Activated CD8-positive, alpha-beta memory T cell treated with anti-CD3 and anti-CD28 coated beads, Interleukin-2, amount 50 U/mL, for 4 hours (primary cell): ENCODE data around the gene TMEM248.
"Not testable (repeated sequence)": the region's sequence is repeated elsewhere in the genome, so short reads cannot be mapped to it uniquely, and the experiment has no call there.

Experiments
- DNase-seq: peaks from one replicate; pipeline ENCODE4 v3.0.0-alpha.2; 2020

The TMEM248 gene

DNA sequence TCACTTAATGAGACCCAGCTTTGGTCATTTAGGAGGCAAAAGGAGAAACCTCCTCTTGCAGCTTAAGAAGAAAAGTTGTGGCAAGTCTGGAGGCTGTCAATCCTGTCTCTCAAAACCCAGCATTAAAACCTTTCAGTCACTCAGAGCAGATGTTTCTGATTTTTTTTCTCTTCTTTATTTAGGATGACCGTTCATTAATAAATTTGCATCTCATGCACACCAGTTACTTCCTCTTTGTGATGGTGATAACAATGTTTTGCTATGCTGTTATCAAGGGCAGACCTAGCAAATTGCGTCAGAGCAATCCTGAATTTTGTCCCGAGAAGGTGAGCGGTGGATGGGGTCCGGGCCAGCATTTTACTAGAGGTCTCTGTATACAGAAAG, 32.0 kb downstream of the TMEM248 start:
- no peak for DNase-seq

DNA sequence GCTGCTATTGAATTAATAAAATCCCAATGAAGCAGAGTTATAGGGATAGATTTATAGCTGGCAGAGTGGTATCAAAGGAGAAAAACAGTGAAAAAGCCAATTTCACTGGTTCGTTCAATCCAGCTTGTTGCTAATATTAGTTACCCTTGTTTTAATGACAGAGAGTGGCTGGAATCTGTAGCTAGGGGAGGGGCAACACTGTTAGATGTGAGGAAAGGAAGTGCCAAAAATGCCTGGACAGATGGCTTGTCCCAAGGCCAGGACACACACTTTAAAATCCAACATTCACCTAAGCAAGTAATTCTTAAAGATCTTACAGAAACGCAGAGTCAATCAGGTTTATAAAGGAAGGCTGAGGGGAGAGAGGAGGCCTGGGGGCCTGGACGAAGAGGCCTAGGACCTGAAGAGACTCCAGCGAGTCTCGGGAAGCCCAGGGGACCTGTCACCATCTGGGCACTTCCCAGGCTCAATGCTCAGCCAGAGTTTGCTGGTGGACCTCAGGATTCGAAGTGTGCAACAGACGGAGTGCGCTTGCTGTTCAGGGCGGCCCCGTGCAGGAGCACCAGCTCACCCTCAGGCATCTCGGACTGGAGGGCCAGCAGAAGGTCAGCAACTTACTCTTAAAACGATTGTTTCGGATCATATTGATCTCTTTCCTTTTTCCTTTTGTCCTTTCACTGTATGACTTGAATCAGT, 36.7 kb downstream of the TMEM248 start:
- no peak for DNase-seq

DNA sequence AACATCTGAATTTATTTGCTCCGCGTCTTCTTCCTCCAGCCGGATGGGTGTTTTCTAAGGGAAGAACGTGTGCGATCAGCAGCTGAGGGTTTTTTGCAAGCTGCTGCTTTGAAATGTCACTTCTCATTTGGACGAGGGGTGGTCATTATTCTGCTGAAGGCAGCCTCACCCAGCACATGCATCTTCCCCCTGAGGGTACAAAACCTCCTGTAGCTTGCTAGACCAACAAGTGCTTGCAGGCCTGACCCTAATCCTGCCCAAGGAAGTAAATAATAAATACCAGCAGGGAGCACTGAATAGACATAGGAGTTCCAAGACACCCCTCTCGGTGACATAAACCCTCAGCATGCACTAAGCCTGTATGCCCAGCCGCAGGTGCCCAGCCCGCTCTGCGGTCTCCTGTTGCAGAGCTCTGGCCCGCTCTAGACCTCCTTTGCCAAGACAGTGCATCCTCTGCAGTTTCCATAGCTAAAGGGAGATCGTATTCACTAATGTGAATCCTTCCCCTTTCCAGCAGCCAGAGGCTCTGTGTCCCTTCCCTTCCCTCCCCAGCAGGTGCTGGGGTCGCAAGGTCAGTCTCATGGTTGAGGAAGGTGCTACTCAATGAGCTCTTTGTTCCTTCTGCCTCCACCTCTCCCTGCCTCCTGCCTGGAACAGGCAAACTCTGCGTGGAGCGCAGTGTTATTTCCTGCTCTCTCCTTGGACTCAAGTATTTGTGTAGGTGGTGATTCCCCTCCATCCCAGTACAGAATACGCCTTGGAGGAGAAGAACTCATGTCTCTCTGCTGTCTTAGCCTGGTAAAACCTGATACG, 37.7 kb downstream of the TMEM248 start:
- DNase-seq: no peak

- no peak for DNase-seq
Measured at GRCh38 chr7:66960192-66960591, 39.2 kb downstream of the TMEM248 start.

DNA sequence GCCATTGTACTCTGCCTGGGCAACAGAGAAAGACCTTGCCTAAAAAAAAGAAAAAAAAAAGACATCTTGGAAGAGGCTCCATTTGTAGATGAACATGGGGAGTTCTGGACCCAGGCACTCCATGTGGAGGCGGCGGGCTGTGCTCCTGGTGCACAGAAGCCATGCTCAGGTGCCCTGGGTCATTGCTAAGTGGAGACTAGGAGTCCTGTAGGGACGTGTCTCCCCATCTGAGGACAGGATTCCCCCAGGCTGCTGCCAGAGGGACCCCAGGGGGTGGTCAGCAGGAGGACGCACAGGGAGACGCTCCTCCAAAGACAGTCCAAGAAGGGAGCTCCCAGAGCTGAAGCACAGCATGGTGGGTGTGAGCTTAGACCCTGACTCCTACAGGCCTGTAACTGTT, 40.1 kb downstream of the TMEM248 start:
- DNase-seq: no peak

DNA sequence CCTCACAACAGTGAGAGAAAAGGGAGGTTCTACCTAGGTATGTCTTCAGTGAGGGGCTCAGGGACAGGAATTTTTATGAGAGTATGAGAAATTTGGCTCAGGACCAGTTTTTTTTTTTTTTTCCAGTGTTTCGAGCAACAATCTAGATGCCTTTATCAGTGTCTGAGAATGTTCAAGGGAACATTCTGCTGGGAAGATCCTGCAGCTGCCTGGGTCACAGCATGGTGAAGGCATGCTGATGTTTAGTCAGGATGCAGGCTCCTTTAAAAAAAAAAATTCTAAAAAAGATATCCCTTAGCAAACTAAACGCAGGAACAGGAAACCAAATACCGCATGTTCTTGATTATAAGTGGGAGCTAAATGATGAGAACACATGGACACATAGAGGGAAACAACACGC, 43.4 kb downstream of the TMEM248 start:
- no peak for DNase-seq

- no peak for DNase-seq
Measured at GRCh38 chr7:66967029-66967428, 46.0 kb downstream of the TMEM248 start.

DNA sequence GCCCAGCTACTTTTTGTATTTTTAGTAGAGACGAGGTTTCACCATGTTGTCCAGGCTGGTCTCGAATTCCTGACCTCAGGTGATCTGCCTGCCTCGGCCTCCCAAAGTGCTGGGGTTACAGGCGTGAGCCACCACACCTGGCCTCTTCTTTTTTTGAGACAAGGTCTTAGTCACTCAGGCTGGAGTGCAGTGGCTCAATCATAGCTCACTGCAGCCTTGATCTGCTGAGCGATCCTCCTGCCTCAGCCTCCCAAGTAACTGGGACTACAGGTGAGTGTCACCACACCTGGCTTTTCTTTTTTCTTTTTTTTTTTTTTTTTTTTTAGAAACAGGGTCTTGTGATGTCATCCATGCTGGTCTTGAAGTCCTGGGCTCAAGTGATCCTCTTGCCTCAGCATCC, 48.0 kb downstream of the TMEM248 start:
- DNase-seq: not testable (repeated sequence)

DNA sequence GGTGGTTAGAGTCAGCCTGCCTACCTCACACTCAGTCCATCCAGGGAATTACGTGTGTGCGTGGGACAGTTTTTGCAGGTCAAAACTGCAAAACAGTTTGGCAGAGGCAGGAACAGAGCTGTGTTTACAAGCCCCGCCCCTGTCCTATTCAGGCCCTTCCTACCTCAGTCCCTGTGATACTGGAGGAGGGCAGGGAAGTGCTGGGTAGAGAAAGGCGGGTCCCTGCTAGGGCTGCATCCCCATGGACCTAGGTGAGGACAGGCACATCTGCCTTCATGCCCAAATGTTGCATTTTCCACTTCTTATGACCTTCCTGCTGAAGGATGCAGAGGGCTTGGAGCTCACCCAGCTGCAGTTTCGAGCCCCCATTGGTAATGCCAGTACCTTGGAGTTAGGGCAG, 49.3 kb downstream of the TMEM248 start:
- DNase-seq: no peak

GRCh38 chr7:66974986-66975590, 54.1 kb downstream of the TMEM248 start:
- DNase-seq: no peak

DNA sequence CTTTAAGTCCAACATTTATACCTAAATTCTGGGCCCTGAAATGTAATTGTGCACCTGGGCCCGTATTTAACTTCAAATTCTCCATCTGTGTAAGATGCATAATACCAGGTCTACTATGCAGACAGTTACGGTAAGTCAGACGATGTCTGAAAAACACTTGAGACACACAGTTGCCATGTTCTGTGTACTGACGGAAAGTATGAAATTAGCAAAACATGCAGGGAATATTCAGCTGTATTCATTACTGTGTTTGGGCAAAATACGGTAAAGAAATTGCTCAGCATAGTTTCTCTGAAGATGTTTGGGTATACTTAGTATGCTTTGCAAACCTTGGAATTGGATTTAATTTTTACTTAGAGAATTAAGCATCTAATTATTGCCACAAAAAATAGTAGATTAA, 57.3 kb downstream of the TMEM248 start:
- not testable (repeated sequence) for DNase-seq

GRCh38 chr7:66979013-66979412, 58.0 kb downstream of the TMEM248 start:
- not testable (repeated sequence) for DNase-seq

- DNase-seq: not testable (repeated sequence)
Measured at GRCh38 chr7:66980336-66980735, 59.3 kb downstream of the TMEM248 start.

DNA sequence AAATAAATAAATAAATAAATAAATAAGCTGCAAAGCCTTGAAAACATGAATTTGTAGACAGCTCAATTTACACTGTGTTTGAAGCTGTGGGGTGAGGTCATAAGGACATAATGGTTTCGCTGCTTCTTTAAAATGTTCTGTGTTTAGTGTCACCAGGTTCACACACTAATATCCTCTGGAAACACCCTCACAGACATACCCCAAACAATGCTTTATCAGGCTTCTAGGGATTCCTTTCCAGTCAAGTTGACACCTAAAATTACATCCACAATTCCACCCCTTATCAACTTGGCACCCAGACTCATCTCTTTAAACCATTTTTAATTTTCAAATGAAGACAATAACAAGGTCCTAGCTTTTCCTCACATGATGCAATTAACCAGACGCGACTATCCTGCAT, 68.5 kb downstream of the TMEM248 start:
- DNase-seq: not testable (repeated sequence)

DNA sequence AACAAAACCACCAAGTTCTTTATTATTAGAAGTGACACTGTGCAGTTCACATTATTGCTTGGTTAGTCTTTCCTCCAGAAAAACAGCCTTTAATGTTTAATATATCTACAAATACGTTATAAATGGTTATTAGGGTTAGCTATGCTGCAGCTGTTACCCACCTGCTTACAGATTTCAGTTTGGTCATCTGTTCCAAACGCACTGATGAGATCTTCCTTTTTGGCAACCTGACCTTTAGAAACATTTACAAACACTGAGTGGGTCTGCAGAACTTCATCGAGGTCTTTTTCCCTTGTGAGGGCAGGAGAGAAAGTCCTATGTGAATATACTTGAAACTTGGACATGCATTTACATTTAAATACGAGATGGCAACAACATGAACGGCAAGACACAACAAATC, 73.0 kb downstream of the TMEM248 start:
- DNase-seq: not testable (repeated sequence)

- DNase-seq: peak; percentile 51
Measured at GRCh38 chr7:66994691-66995049, 73.6 kb downstream of the TMEM248 start.

- peak; percentile 89 for DNase-seq
Measured at GRCh38 chr7:66995050-66995776, 74.2 kb downstream of the TMEM248 start, which contains the start of gene SBDS. TSS of gene SBDS (minus strand) at chr7:66995586. CDS start at chr7:66995417, 169 bp downstream.

DNA sequence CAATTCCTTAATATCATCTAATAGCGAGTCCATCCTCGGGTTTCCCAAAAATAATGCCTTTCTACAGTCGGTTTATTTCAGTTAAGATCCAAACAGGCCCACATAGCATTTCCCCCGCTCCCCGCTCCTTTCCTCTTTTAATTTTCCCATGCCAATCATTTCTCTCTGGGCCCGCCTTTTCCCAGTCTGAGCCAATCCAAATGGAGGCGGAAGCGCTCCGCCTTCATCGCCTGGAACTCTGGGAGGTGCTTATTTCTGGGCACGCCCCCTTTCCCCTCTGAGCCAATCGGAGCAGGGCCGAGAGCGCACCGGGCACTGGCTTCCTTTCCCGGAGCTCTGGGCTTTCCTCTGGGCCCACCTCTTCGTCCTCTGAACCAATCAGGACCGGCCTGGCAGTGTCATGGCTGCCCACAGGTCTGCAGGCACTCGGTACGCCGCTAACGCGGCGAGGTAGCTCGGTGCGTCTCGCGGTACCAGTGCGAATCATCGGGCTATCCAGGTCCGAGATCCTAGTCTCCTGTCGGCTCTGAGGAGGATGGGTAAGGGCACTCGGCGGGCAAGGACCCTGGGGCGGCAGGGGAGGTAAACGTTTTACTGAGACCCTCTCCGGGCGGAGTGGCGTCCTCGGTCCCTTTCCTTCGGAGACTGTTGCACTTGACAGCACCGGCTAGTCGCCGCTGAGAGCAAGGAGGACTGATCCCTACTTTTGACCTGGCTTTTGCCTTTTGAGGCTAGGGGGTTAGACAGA, 75.6 kb downstream of the TMEM248 start, which contains the start of gene TYW1:
TSS of gene TYW1 (plus strand) at position 390 of the 748 bp plus-strand sequence. CDS start at position 536, 146 bp downstream.
- DNase-seq: peak; percentile 97

DNA sequence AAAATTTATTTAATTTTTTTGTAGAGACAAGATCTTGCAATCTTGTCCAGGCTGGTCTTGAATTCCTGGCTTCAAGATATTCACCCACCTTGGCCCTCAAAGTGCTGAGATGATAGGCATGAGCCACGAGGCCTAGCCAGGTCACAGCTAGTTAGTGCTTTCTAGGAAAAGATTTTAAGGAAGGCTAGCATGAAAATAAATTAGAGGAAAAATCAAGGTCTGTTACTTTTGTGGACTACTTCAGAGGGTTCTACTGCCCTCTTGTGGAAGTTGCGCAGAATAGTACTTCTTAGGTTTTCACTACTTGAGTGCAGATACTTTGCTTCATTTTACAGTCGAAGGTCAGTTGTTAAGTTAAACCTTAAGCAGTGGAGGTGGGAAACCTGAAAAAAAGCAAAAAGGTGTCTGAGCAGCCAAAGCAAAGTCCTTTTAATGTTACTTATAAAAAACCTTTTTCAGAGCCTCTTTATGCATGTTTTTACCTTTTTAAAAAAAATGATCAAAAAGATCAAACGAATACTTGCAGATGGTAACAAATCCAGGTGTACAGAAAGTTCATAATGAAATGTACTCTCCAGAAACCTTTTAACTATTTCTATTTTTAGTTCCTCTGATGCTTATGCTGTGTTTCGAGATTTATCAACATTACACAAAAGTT, 79.7 kb downstream of the TMEM248 start:
- not testable (repeated sequence) for DNase-seq

GRCh38 chr7:67004145-67004544, 83.1 kb downstream of the TMEM248 start:
- DNase-seq: not testable (repeated sequence)

DNA sequence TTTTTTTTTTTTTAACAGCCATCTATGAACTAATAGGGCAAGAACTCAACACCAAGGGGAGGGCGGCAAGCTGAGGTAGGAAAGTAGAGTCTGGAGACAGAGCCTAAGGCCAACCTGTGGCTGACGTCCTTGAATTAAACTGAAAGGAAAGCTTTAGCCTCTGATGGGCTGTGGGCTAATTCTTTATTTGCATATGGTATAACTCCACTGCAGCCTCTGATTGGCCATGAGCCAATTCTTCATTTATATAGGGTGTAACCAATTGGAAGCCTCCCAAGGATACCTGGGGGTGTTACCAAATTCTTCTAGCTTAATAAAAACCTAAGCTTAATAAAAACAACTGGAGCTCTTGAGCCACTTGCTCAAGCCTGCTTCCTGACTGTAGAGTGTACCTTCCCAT, 85.9 kb downstream of the TMEM248 start:
- no peak for DNase-seq
